K562 (cell line): Measurements from ENCODE around the gene RTF1. TPM values are rescaled to one million over a fixed set of nuclear protein-coding genes. Genes with fewer than 3 reads are reported as not detected.

Experiments used
- ATAC-seq: fragments of 200-7000 bp; cut with Tn5 transposase; 3 replicates; pipeline ENCODE4 v1.9.1; 2020; ENCODE audit warnings: moderate library complexity
- BruUV-seq: library from RNA; stranded (reverse); fragments of 400-500 nt; replicated peaks from 2 replicates; lab custom pipeline; 2021; lab: Mats Ljungman, UMichigan
- CTCF ChIA-PET: fragments of 300-600 bp; formaldehyde crosslinking; extraction: SDS; loops from one replicate; lab custom pipeline; 2021; ENCODE audit warnings: low intra/inter-chr PET ratio; lab: Yijun Ruan, JAX
- POLR2A ChIA-PET: fragments of 300-600, 350-650 bp; sonication (Branson Sonifier 250); formaldehyde crosslinking; extraction: SDS; loops from one replicate; lab custom pipeline; 2021; ENCODE audit warnings: antibody characterized with exemption, inconsistent platforms; lab: Yijun Ruan, JAX
- DNase-seq, 4 experiments: peaks; one replicate each; pipeline versions ENCODE4 v3.0.0 to v3.0.0-alpha.2; 2011 to 2018; ENCODE audit warnings: low spot score in 3 of 4, mixed read lengths in 3 of 4; ENCODE audit errors: extremely low read depth in 1 of 4
- FAIRE-seq: peaks from 2 replicates; lab custom pipeline; 2011; peaks lifted over from hg19 to GRCh38; lab: Jason Lieb, UNC
- H2AFZ ChIP-seq: 2 replicates; pipeline ENCODE4 v1.6.0; 2011; ENCODE audit warnings: low read depth, low read length, control low read depth, inconsistent platforms
- H3K27ac ChIP-seq: fragments of 200-600 bp; 3 replicates; pipeline ENCODE4 v1.8.0; 2011; ENCODE audit warnings: low read depth, mild to moderate bottlenecking, control low read depth, inconsistent platforms, low read length, moderate library complexity, mixed read lengths; ENCODE audit errors: extremely low read depth
- H3K27me3 ChIP-seq, 2 experiments: fragments of 300-600 bp in 1 of 2; 2 replicates in 1 of 2; 3 replicates in 1 of 2; pipeline versions ENCODE4 v1.6.0 to v1.8.0; 2011; ENCODE audit warnings: inconsistent platforms in 2 of 2, low read length in 2 of 2, mild to moderate bottlenecking in 1 of 2, mixed read lengths in 1 of 2, moderate library complexity in 1 of 2; ENCODE audit not compliant: control insufficient read depth in 2 of 2, insufficient read depth in 2 of 2
- H3K36me3 ChIP-seq: fragments of 300-600 bp; 3 replicates; pipeline ENCODE4 v1.8.0; 2011; ENCODE audit warnings: mild to moderate bottlenecking, low read length, inconsistent platforms; ENCODE audit not compliant: control insufficient read depth, insufficient read depth
- H3K4me1 ChIP-seq, 2 experiments: fragments of 200-600 bp in 1 of 2; replicated peaks in 1 of 2; 2 replicates in 1 of 2; 3 replicates in 1 of 2; pipeline versions ENCODE4 v1.5.1 to v1.8.0; 2011; ENCODE audit warnings: inconsistent platforms in 2 of 2, low read length in 2 of 2, mild to moderate bottlenecking in 1 of 2, mixed read lengths in 1 of 2, moderate library complexity in 1 of 2; ENCODE audit not compliant: control insufficient read depth in 2 of 2, insufficient read depth in 2 of 2
- H3K4me2 ChIP-seq: 2 replicates; pipeline ENCODE4 v1.6.1; 2011; ENCODE audit warnings: low read length, control low read depth, inconsistent platforms, mixed read lengths; ENCODE audit not compliant: insufficient read depth
- H3K4me3 ChIP-seq: fragments of 200-600 bp; sonication (generic), shearing (Covaris generic); 2 replicates; pipeline ENCODE4 v1.5.1; 2016; ENCODE audit warnings: control low read depth, inconsistent platforms
- H3K79me2 ChIP-seq: fragments of 200-600 bp; 3 replicates; pipeline ENCODE4 v1.8.0; 2011; ENCODE audit warnings: low read length, inconsistent platforms; ENCODE audit not compliant: control insufficient read depth, insufficient read depth
- H3K9ac ChIP-seq, 2 experiments: 2 replicates each; pipeline versions ENCODE4 v1.6.0 to v1.6.1; 2011; ENCODE audit warnings: low read depth in 2 of 2, low read length in 2 of 2, control low read depth in 1 of 2, inconsistent platforms in 1 of 2, mild to moderate bottlenecking in 1 of 2, mixed read lengths in 1 of 2; ENCODE audit not compliant: insufficient read depth in 1 of 2
- H3K9me1 ChIP-seq: one replicate; pipeline ENCODE4 v1.6.0; 2011; ENCODE audit warnings: inconsistent platforms, mild to moderate bottlenecking, low read length, moderate library complexity; ENCODE audit not compliant: control insufficient read depth, insufficient read depth
- H3K9me3 ChIP-seq: replicated peaks from 2 replicates; pipeline ENCODE4 v1.5.1; 2011; ENCODE audit warnings: low read depth, low read length, inconsistent platforms; ENCODE audit not compliant: control insufficient read depth, insufficient read depth
- H4K20me1 ChIP-seq: replicated peaks from 2 replicates; pipeline ENCODE4 v1.6.1; 2011; ENCODE audit warnings: low read length, inconsistent platforms, mixed read lengths; ENCODE audit not compliant: control insufficient read depth, insufficient read depth
- CEBPB ChIP-seq: fragments of 450-650 bp; IDR thresholded peaks from 2 replicates; pipeline ENCODE4 v1.6.1; 2016; ENCODE audit warnings: missing genetic modification characterization, missing compliant biosample characterization
- CEBPG ChIP-seq, 3 experiments: fragments of 200-800 bp in 1 of 3; sonication (Bioruptor generic) in 1 of 3; sonication (generic) in 1 of 3; formaldehyde crosslinking in 1 of 3; IDR thresholded peaks in 2 of 3; conservative IDR thresholded peaks in 1 of 3; 2 replicates each; pipeline versions ENCODE4 v1.6.1 to v1.8.0; 2016 to 2022; ENCODE audit warnings: missing compliant biosample characterization in 2 of 3, missing genetic modification characterization in 2 of 3, mild to moderate bottlenecking in 1 of 3, missing genetic modification reagents in 1 of 3
- MCM7 ChIP-seq, 2 experiments: fragments of 450-650 bp; IDR thresholded peaks; 2 replicates each; pipeline ENCODE4 v1.6.1; 2016 to 2018
- RBM34 ChIP-seq: fragments of 200-400 bp; formaldehyde crosslinking; IDR thresholded peaks from 2 replicates; pipeline ENCODE4 v1.6.1; 2018; ENCODE audit warnings: low read length, borderline replicate concordance; ENCODE audit not compliant: insufficient read depth
- SETDB1 ChIP-seq: IDR thresholded peaks from one replicate; pipeline ENCODE4 v1.6.1; 2012; ENCODE audit warnings: low read length, control low read depth, inconsistent platforms
- SIN3B ChIP-seq: fragments of 450-650 bp; IDR thresholded peaks from 2 replicates; pipeline ENCODE4 v1.6.1; 2017; ENCODE audit warnings: low read depth, mild to moderate bottlenecking, moderate library complexity
- SPI1 ChIP-seq: IDR thresholded peaks from 2 replicates; pipeline ENCODE4 v1.6.1; 2011; ENCODE audit warnings: low read depth, low read length, control low read depth, borderline replicate concordance
- TRIM28 ChIP-seq: fragments of 450-650 bp; IDR thresholded peaks from 2 replicates; pipeline ENCODE4 v1.6.1; 2017
- ZFP1 ChIP-seq: fragments of 450-650 bp; formaldehyde crosslinking; IDR thresholded peaks from 2 replicates; pipeline ENCODE4 v1.4.0; 2020; ENCODE audit warnings: mild to moderate bottlenecking, mixed read lengths
- ZFP36 ChIP-seq: fragments of 150-350 bp; IDR thresholded peaks from 2 replicates; pipeline ENCODE4 v1.6.1; 2018; ENCODE audit warnings: low read length, low read depth; ENCODE audit not compliant: partially characterized antibody
- ZNF121 ChIP-seq: sonication (generic); formaldehyde crosslinking; conservative IDR thresholded peaks from 2 replicates; pipeline ENCODE4 v1.8.0; 2022; ENCODE audit warnings: missing genetic modification reagents
- ZNF175 ChIP-seq: fragments of 200-800 bp; sonication (Bioruptor generic); IDR thresholded peaks from 2 replicates; pipeline ENCODE4 v1.6.1; 2016; ENCODE audit warnings: low read depth, mild to moderate bottlenecking, missing genetic modification characterization, missing compliant biosample characterization
- ZNF431 ChIP-seq: sonication (generic); formaldehyde crosslinking; IDR thresholded peaks from 2 replicates; pipeline ENCODE4 v1.8.0; 2022; ENCODE audit warnings: mild to moderate bottlenecking, missing genetic modification reagents
- ZNF766 ChIP-seq: fragments of 200-800 bp; sonication (Bioruptor generic); conservative IDR thresholded peaks from 2 replicates; pipeline ENCODE4 v1.6.1; 2016; ENCODE audit warnings: missing genetic modification characterization, missing compliant biosample characterization
- ZSCAN32 ChIP-seq: fragments of 450-650 bp; formaldehyde crosslinking; IDR thresholded peaks from 2 replicates; pipeline ENCODE4 v1.4.0; 2020; ENCODE audit warnings: mild to moderate bottlenecking, moderate library complexity
- WGBS: fragments of 100-300 bp; shearing (Covaris generic); methylation state at CpG from one replicate; pipeline ENCODE4 v1.1.6; 2016; ENCODE audit warnings: low coverage, mixed read lengths; ENCODE audit not compliant: insufficient coverage; ENCODE audit errors: missing lambda C conversion rate; 5-methylcytosine and 5-hydroxymethylcytosine counted together
- in situ Hi-C: fragments of 300-500 bp; cut with MboI; formaldehyde crosslinking; loops from 4 replicates; pipeline ENCODE4 v1.15.0; 2018; ENCODE audit warnings: inconsistent platforms, mixed read lengths
- intact Hi-C: fragments of 100-400 bp; cut with micrococcal nuclease; formaldehyde crosslinking; loops from 2 replicates; pipeline ENCODE4 v1.14.2; 2022
- polyA plus RNA-seq, 8 experiments: library from polyadenylated mRNA; depleted of rRNA in 4 of 8; stranded (reverse) in 5 of 8; unstranded in 3 of 8; fragments of >200 nt; fragmentation: Nextera tagmentation in 2 of 8; fragmentation: Illumina TruSeq in 1 of 8; extraction: Ambion mirVana in 2 of 8; extraction: Trizol in 1 of 8; gene quantifications; 2 replicates each; pipeline versions ENCODE4 v1.2.1 to v1.2.3, GENCODE V29; 2011 to 2014; ENCODE audit warnings: inconsistent platforms in 1 of 8, missing spikeins in 1 of 8
- total RNA-seq, 7 experiments: library from RNA; depleted of rRNA in 6 of 7; stranded (reverse); fragments of >200 nt in 6 of 7; fragmentation: Illumina TruSeq in 2 of 7; extraction: Trizol in 2 of 7; gene quantifications; 2 replicates each; pipeline versions ENCODE4 v1.2.1 to v1.2.3, GENCODE V29; 2011 to 2021; ENCODE audit warnings: low replicate concordance in 1 of 7
- TF ChIP-seq, protein P1 (sequence below): fragments of 250-450 bp; sonication (Bioruptor Pico); IDR thresholded peaks from 2 replicates; pipeline ENCODE4 v1.5.0; 2022; ENCODE audit warnings: mild to moderate bottlenecking

RTF1 gene
- total and polyA plus RNA-seq, 9 of the 15 experiments (the other 6 are each of a cell fraction or from before 2014, with no cell fraction given): 7.6 to 69.5 (median 31.5) TPM

GRCh38 chr15:41462084-41462795 lies 45.3 kb downstream of the RTF1 start:
- TF ChIP-seq ZFP36 (no peak), CEBPB (tag) (peak; percentile 78), ZFP1 (CRISPR knock-in tag) (no peak), TRIM28 (no peak), CEBPG (CRISPR knock-in tag; IDR thresholded peaks at IDR 0.05) (no peak), CEBPG (tag; conservative IDR thresholded peaks at IDR 0.05 in 1 of 2, IDR thresholded peaks at IDR 0.05 in 1 of 2) (peak; percentile 24 to 45; a peak in 2 of 4 replicates), SETDB1 (no peak), SIN3B (no peak), RBM34 (no peak), SPI1 (no peak), ZSCAN32 (no peak), ZNF175 (CRISPR knock-in tag) (no peak), ZNF431 (CRISPR knock-in tag) (no peak), MCM7 (IDR thresholded peaks at IDR 0.05) (no peak), ZNF766 (CRISPR knock-in tag) (no peak), ZNF121 (no peak)
- TF ChIP-seq, protein P1, sequence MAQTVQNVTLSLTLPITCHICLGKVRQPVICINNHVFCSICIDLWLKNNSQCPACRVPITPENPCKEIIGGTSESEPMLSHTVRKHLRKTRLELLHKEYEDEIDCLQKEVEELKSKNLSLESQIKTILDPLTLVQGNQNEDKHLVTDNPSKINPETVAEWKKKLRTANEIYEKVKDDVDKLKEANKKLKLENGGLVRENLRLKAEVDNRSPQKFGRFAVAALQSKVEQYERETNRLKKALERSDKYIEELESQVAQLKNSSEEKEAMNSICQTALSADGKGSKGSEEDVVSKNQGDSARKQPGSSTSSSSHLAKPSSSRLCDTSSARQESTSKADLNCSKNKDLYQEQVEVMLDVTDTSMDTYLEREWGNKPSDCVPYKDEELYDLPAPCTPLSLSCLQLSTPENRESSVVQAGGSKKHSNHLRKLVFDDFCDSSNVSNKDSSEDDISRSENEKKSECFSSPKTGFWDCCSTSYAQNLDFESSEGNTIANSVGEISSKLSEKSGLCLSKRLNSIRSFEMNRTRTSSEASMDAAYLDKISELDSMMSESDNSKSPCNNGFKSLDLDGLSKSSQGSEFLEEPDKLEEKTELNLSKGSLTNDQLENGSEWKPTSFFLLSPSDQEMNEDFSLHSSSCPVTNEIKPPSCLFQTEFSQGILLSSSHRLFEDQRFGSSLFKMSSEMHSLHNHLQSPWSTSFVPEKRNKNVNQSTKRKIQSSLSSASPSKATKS (CRISPR knock-in tag): no peak
- in situ Hi-C loops: loop anchor here (25.0 kb wide), 1 partner anchor 350 kb away; no protein-coding TSS in a partner anchor
- CTCF ChIA-PET: no interaction called here
- ATAC-seq (no peak), DNase-seq (no peak), FAIRE-seq (no peak)
- Histone ChIP-seq H3K27ac (no peak overlapping the region), H3K79me2 (no peaks in the 10 kb centered on the region), H2AFZ (no peak overlapping the region), H3K4me2 (no peak overlapping the region), H3K36me3 (peaks cover 73% of the 10 kb centered on the region), H3K9ac (no peak overlapping the region), H3K4me3 (no peak overlapping the region), H3K9me3 (no peaks in the 10 kb centered on the region), H3K9me1 (no peaks in the 10 kb centered on the region), H3K27me3 (no peaks in the 10 kb centered on the region), H4K20me1 (no peaks in the 10 kb centered on the region), H3K4me1 (no peaks in the 10 kb centered on the region)
- no TSS peak for BruUV-seq
- 69% methylated on average over 4 of the region's 4 CpGs for WGBS
- intact Hi-C loops: loop anchor here (10.0 kb wide), 1 partner anchor 203 kb away; the partner anchor contains the start of gene MGA
- POLR2A ChIA-PET: interaction anchor here (0.9 to 1.2 kb wide), 2 partner anchors 8 to 32 kb away, joined by 3 read pairs; no protein-coding TSS in a partner anchor
